Measurements from ENCODE around the gene UQCR11.

GRCh38 chr19:1598777-1599459, 6.3 kb downstream of the UQCR11 start:
- no peak for TF ChIP-seq CTCF (IDR thresholded peaks at IDR 0.05)
- no peak for TF ChIP-seq POLR2A (IDR thresholded peaks at IDR 0.05)
- no peak for TF ChIP-seq POLR2AphosphoS5 (IDR thresholded peaks at IDR 0.05)
